ENCODE data around the gene HMGCS1.

The HMGCS1 gene

DNA sequence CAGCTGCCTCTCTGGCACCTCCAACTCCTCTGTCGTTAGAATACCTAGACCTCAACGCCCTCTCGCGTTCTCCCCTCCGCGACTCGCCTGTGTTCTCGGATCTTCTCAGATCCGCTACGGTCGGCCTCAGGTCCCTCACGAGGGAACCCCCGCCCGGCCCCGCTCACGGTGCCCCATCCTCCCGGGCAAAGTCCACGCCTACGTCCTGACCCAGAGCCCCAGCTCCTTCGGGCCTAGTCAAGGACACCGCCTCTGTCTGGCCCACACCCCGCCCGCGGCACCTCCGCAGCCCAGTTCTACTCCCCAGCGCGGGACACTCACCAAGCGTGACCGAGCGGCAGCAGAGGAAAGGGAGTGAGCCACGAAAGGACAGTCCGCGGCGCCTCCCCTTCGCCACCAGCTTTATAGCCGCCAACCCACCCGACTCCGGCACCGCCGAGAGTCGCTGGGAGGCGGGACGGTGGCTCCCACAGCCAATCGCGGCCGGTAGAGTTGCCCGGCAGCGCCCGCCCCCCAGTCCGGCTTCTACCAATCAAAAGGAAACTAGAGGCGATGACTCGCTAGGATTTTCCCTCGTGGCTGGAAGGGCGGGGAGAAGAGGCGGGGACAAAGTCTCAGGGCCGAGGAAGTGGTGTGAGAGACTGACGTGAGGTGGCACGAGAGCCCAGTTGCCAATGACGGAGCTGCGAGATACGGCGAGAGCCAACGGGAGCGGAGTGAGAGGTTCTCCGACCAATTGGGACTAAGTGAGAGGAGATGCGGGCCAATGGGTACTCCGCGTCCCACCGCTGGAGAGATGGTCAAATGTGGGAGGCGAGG lies at the start of gene HMGCS1:
TSS of gene HMGCS1 (minus strand) at position 378 of the 819 bp plus-strand sequence. CDS start 14,447 bp downstream, outside the sequence.
- TF ChIP-seq, protein P1, sequence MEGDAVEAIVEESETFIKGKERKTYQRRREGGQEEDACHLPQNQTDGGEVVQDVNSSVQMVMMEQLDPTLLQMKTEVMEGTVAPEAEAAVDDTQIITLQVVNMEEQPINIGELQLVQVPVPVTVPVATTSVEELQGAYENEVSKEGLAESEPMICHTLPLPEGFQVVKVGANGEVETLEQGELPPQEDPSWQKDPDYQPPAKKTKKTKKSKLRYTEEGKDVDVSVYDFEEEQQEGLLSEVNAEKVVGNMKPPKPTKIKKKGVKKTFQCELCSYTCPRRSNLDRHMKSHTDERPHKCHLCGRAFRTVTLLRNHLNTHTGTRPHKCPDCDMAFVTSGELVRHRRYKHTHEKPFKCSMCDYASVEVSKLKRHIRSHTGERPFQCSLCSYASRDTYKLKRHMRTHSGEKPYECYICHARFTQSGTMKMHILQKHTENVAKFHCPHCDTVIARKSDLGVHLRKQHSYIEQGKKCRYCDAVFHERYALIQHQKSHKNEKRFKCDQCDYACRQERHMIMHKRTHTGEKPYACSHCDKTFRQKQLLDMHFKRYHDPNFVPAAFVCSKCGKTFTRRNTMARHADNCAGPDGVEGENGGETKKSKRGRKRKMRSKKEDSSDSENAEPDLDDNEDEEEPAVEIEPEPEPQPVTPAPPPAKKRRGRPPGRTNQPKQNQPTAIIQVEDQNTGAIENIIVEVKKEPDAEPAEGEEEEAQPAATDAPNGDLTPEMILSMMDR (IDR thresholded peaks at IDR 0.05) = no peak
- no peak for TF ChIP-seq ZFX (IDR thresholded peaks at IDR 0.05; ENCODE audit: borderline replicate concordance)
- peak within 1 kb of the TSS; percentile 90 for H3K27ac ChIP-seq

- TF ChIP-seq, protein P1 (IDR thresholded peaks at IDR 0.05) = no peak
Measured at GRCh38 chr5:43358726-43359125, 45.5 kb upstream of the HMGCS1 start.

DNA sequence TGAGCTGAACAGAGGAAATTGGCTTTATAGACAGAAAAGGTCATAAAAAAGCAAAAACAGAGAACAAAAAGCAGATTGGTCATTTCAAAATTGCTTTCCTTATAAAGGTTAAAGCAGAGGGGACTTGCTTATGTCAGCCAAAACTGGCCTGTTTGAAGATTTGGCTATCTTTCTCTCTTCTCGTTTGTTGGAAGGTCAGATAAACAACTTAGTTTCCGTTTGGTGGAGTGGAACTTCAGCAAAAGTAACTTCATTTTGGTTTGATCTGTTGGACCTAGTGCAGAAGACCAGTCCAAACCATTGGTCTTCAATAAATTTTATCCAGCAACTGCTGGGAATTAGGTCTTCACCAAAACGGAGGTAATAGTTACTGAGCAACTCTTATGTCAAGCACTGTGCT lies 45.1 kb upstream of the HMGCS1 start:
- TF ChIP-seq, protein P1 (IDR thresholded peaks at IDR 0.05) = no peak
- TF ChIP-seq ZFX (IDR thresholded peaks at IDR 0.05; ENCODE audit: borderline replicate concordance) = no peak
- H3K27ac ChIP-seq = no peak overlapping the region

More at GRCh38 chr5:43358726-43359125, 45.5 kb upstream of the HMGCS1 start:
- no peak overlapping the region for H3K27ac ChIP-seq

DNA sequence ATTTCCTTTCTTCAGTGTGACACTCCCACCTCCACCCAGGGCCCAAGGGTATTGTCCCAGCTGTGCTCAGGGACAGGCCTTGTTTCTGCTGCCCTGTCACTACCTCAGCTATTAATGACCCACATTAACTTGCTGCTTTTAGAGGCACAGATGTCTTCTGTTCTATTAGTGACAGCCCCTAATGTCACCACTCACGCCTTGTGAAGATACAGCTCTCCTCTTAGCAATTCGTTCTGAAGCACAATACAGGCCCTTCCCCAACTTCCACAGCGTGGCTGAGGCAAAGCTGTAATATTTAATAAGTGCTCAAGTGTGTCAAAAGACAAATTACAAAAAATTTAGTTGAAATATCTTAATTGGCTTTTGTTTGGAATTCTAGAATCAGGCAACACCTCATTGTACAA lies 44.7 kb upstream of the HMGCS1 start:
- no peak overlapping the region for H3K27ac ChIP-seq
- TF ChIP-seq, protein P1 (IDR thresholded peaks at IDR 0.05) = no peak

DNA sequence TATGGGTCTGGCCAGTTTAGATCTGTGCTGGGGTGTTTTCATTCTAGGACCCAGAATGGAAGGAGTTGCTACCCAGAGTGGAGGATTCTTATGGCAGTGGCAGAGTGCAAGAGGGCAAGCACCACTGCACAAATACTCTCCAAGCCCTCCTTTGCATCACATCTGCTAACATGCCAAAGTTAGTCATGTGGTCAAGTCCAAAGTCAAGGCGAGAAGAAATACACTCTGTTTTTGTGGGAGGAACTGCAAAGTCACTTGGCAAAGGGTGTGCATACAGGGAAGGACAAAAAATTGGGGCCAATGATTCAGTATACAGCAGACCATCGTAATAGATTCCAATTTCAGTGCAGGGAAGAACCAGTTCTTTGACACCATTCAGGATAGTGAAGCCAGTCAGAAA lies 43.9 kb upstream of the HMGCS1 start:
- TF ChIP-seq ZFX (IDR thresholded peaks at IDR 0.05; ENCODE audit: borderline replicate concordance) = no peak
- TF ChIP-seq, protein P1 (IDR thresholded peaks at IDR 0.05) = no peak
- no peak overlapping the region for H3K27ac ChIP-seq

DNA sequence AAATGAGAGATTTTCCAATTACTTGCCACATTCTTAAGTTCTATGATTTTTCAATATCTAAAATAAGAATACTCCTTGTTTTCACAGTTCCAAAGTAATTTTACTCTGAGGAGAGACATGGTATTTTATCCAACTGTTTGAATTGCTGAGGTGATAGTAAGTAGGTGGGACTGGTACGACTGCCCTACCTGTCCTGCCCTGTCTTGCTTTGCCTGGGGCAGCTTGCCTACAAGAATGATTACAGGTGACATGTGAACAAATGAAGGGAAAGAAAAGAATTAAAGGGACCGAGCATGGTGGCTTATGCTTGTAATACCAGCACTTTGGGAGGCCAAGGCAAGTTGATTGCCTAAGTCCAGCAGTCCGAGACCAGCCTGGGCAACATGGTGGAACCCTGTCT lies 41.6 kb upstream of the HMGCS1 start:
- TF ChIP-seq ZFX (IDR thresholded peaks at IDR 0.05; ENCODE audit: borderline replicate concordance) = no peak
- TF ChIP-seq, protein P1 (IDR thresholded peaks at IDR 0.05) = no peak
- no peak overlapping the region for H3K27ac ChIP-seq

DNA sequence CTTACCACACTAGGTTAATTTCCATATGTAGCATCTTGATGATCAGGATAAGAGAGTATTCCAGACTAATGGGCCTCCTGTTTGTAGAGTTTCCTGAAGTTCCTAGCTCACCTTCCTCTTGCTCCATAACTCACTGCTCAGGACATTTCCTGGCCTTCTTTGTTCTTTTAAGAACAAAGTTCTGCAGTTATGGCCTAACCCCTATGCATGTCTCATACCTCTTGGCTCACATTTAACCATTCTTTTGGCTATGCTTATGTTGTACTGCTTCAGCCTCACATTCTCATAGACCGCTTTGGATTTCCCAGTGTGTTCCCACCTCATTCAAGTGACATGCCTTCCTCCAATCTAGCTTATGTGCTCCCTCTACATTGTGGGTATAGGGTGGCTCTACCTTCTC lies 40.5 kb upstream of the HMGCS1 start:
- H3K27ac ChIP-seq = no peak overlapping the region
- TF ChIP-seq ZFX (IDR thresholded peaks at IDR 0.05; ENCODE audit: borderline replicate concordance) = no peak
- TF ChIP-seq, protein P1 (IDR thresholded peaks at IDR 0.05) = no peak

All from 22Rv1 (cell line).